Measurements from ENCODE around the gene TMEM187.

DNA sequence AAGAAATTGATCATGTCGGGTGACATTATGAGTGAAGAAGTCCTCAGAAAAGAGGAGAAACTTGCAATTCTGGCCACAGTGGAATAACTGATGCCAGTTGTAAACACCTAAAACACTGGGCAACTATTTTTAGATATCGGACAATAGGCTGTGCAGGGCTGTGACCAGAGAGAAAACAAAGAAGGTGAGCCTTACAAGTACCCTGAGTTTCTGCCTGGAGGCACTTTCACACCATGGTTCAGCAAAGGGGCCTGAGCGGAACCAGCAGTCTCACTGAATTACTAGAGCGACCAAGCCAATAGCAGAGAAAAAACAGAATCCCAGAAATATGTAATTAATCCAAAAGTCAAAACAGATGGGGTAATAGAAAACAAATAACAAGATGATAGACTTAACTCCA is 36.0 kb downstream of the TMEM187 start:
- TF ChIP-seq, protein P1, sequence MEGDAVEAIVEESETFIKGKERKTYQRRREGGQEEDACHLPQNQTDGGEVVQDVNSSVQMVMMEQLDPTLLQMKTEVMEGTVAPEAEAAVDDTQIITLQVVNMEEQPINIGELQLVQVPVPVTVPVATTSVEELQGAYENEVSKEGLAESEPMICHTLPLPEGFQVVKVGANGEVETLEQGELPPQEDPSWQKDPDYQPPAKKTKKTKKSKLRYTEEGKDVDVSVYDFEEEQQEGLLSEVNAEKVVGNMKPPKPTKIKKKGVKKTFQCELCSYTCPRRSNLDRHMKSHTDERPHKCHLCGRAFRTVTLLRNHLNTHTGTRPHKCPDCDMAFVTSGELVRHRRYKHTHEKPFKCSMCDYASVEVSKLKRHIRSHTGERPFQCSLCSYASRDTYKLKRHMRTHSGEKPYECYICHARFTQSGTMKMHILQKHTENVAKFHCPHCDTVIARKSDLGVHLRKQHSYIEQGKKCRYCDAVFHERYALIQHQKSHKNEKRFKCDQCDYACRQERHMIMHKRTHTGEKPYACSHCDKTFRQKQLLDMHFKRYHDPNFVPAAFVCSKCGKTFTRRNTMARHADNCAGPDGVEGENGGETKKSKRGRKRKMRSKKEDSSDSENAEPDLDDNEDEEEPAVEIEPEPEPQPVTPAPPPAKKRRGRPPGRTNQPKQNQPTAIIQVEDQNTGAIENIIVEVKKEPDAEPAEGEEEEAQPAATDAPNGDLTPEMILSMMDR (IDR thresholded peaks at IDR 0.05; ENCODE audit: insufficient read depth, low read depth, low read length), result no peak
- no peak for TF ChIP-seq EZH2 (IDR thresholded peaks at IDR 0.05; ENCODE audit: insufficient read depth, low read length)
